ENCODE measurements around the gene NPPA. TPM values are rescaled to one million over a fixed set of nuclear protein-coding genes. Genes with fewer than 3 reads are reported as not detected.

The NPPA gene
- total and polyA plus RNA-seq, 9 of the 15 experiments (the other 6 are each of a cell fraction or from before 2014, with no cell fraction given) = not detected

DNA sequence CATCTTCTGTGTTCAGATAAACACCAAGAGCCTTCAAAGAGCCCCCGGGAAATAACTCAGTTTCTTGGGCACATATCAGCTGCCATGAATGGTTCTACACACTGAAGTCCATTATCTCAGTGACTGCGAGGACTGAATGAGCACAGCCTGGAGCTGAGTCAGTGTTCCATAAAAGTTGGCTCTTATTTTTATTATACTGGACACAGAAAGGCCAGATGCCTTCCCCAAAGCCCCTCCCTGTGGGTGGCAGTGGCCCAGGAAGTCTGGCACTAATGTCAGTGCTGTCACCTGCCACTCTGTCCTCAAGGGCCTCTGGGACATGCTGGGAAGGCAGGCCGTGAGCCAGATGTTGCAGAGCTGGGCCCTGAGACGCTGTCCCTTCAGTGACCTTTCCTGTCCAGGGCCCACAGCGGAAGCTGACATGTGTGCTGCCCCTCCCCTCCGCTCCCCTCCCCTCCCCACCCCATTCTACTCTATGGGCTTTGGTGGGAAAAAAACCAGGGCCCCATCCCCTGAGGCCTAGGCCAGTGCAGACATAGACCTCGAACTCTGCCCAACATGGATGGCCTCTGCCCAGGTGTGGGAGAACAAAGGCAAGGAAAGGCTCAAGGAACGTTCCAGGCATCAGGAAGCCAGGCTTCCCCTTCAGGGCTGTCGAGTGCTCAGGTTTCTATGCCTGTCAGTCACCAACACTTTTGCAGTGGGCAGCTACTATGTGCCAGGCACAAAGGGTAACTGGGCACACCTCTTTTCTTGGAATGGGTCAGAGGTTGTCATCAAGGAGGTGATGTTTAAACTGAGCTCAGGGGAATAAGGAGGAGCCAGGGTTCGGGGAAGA is 33.5 kb upstream of the NPPA start (continued):
- TF ChIP-seq DIDO1 (tag; IDR thresholded peaks at IDR 0.05; ENCODE audit: low read depth) (no peak), KDM1A (IDR thresholded peaks at IDR 0.05) (no peak), GATA2 (CRISPR knock-in tag; IDR thresholded peaks at IDR 0.05) (no peak)
- TF ChIP-seq, protein P1, sequence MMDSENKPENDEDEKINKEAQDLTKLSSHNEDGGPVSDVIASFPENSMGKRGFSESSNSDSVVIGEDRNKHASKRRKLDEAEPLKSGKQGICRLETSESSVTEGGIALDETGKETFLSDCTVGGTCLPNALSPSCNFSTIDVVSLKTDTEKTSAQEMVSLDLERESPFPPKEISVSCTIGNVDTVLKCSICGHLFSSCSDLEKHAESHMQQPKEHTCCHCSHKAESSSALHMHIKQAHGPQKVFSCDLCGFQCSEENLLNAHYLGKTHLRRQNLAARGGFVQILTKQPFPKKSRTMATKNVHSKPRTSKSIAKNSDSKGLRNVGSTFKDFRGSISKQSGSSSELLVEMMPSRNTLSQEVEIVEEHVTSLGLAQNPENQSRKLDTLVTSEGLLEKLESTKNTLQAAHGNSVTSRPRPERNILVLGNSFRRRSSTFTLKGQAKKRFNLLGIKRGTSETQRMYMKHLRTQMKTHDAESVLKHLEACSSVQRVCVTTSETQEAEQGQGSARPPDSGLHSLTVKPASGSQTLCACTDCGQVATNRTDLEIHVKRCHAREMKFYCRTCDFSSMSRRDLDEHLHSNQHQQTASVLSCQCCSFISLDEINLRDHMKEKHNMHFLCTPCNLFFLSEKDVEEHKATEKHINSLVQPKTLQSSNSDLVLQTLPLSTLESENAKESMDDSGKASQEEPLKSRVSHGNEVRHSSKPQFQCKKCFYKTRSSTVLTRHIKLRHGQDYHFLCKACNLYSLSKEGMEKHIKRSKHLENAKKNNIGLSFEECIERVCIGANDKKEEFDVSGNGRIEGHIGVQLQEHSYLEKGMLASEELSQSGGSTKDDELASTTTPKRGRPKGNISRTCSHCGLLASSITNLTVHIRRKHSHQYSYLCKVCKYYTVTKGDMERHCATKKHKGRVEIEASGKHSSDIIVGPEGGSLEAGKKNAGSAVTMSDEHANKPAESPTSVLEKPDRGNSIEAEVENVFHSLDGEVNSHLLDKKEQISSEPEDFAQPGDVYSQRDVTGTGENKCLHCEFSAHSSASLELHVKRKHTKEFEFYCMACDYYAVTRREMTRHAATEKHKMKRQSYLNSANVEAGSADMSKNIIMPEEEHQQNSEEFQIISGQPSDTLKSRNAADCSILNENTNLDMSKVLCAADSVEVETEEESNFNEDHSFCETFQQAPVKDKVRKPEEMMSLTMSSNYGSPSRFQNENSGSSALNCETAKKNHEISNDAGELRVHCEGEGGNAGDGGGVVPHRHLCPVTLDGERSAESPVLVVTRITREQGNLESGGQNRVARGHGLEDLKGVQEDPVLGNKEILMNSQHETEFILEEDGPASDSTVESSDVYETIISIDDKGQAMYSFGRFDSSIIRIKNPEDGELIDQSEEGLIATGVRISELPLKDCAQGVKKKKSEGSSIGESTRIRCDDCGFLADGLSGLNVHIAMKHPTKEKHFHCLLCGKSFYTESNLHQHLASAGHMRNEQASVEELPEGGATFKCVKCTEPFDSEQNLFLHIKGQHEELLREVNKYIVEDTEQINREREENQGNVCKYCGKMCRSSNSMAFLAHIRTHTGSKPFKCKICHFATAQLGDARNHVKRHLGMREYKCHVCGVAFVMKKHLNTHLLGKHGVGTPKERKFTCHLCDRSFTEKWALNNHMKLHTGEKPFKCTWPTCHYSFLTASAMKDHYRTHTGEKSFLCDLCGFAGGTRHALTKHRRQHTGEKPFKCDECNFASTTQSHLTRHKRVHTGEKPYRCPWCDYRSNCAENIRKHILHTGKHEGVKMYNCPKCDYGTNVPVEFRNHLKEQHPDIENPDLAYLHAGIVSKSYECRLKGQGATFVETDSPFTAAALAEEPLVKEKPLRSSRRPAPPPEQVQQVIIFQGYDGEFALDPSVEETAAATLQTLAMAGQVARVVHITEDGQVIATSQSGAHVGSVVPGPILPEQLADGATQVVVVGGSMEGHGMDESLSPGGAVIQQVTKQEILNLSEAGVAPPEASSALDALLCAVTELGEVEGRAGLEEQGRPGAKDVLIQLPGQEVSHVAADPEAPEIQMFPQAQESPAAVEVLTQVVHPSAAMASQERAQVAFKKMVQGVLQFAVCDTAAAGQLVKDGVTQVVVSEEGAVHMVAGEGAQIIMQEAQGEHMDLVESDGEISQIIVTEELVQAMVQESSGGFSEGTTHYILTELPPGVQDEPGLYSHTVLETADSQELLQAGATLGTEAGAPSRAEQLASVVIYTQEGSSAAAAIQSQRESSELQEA (IDR thresholded peaks at IDR 0.05; ENCODE audit: low read depth) = no peak
- TF ChIP-seq, protein P2, sequence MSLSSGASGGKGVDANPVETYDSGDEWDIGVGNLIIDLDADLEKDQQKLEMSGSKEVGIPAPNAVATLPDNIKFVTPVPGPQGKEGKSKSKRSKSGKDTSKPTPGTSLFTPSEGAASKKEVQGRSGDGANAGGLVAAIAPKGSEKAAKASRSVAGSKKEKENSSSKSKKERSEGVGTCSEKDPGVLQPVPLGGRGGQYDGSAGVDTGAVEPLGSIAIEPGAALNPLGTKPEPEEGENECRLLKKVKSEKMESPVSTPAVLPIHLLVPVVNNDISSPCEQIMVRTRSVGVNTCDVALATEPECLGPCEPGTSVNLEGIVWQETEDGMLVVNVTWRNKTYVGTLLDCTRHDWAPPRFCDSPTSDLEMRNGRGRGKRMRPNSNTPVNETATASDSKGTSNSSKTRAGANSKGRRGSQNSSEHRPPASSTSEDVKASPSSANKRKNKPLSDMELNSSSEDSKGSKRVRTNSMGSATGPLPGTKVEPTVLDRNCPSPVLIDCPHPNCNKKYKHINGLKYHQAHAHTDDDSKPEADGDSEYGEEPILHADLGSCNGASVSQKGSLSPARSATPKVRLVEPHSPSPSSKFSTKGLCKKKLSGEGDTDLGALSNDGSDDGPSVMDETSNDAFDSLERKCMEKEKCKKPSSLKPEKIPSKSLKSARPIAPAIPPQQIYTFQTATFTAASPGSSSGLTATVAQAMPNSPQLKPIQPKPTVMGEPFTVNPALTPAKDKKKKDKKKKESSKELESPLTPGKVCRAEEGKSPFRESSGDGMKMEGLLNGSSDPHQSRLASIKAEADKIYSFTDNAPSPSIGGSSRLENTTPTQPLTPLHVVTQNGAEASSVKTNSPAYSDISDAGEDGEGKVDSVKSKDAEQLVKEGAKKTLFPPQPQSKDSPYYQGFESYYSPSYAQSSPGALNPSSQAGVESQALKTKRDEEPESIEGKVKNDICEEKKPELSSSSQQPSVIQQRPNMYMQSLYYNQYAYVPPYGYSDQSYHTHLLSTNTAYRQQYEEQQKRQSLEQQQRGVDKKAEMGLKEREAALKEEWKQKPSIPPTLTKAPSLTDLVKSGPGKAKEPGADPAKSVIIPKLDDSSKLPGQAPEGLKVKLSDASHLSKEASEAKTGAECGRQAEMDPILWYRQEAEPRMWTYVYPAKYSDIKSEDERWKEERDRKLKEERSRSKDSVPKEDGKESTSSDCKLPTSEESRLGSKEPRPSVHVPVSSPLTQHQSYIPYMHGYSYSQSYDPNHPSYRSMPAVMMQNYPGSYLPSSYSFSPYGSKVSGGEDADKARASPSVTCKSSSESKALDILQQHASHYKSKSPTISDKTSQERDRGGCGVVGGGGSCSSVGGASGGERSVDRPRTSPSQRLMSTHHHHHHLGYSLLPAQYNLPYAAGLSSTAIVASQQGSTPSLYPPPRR (CRISPR knock-in tag; IDR thresholded peaks at IDR 0.05; ENCODE audit: borderline replicate concordance) = no peak
- TF ChIP-seq, protein P3, sequence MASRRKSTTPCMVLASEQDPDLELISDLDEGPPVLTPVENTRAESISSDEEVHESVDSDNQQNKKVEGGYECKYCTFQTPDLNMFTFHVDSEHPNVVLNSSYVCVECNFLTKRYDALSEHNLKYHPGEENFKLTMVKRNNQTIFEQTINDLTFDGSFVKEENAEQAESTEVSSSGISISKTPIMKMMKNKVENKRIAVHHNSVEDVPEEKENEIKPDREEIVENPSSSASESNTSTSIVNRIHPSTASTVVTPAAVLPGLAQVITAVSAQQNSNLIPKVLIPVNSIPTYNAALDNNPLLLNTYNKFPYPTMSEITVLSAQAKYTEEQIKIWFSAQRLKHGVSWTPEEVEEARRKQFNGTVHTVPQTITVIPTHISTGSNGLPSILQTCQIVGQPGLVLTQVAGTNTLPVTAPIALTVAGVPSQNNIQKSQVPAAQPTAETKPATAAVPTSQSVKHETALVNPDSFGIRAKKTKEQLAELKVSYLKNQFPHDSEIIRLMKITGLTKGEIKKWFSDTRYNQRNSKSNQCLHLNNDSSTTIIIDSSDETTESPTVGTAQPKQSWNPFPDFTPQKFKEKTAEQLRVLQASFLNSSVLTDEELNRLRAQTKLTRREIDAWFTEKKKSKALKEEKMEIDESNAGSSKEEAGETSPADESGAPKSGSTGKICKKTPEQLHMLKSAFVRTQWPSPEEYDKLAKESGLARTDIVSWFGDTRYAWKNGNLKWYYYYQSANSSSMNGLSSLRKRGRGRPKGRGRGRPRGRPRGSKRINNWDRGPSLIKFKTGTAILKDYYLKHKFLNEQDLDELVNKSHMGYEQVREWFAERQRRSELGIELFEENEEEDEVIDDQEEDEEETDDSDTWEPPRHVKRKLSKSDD (conservative IDR thresholded peaks at IDR 0.05; ENCODE audit: low read length) = no peak

Measured in K562 (cell line).